Neutrophil (primary cell): ENCODE data around the gene LAPTM4A.

ENCODE experiments used
- H3K27ac ChIP-seq: fragments of 200-600 bp; sonication (generic); 2 replicates; pipeline ENCODE4 v1.5.1; 2016; ENCODE audit warnings: mild to moderate bottlenecking, moderate library complexity
- H3K27me3 ChIP-seq: fragments of 200-600 bp; sonication (generic); 2 replicates; pipeline ENCODE4 v1.6.0; 2016; ENCODE audit warnings: mild to moderate bottlenecking
- H3K36me3 ChIP-seq: fragments of 200-600 bp; sonication (generic); 2 replicates; pipeline ENCODE4 v1.5.1; 2017
- H3K4me1 ChIP-seq, 2 experiments: fragments of 200-600 bp in 1 of 2; sonication (generic) in 1 of 2; 1 replicate in 1 of 2; 2 replicates in 1 of 2; pipeline versions ENCODE4 v1.5.1 to v1.6.1; 2013 to 2016; ENCODE audit warnings: low read depth in 1 of 2, low read length in 1 of 2, mild to moderate bottlenecking in 1 of 2, moderate library complexity in 1 of 2; ENCODE audit not compliant: control insufficient read depth in 1 of 2, insufficient read depth in 1 of 2
- H3K4me3 ChIP-seq, 2 experiments: fragments of 200-600 bp in 1 of 2; sonication (generic) in 1 of 2; 1 replicate in 1 of 2; 2 replicates in 1 of 2; pipeline ENCODE4 v1.5.1; 2013 to 2016; ENCODE audit warnings: low read depth in 1 of 2, low read length in 1 of 2, mild to moderate bottlenecking in 1 of 2, moderate library complexity in 1 of 2
- H3K9me3 ChIP-seq: fragments of 200-600 bp; sonication (generic); 2 replicates; pipeline ENCODE4 v1.5.1; 2016
- TF ChIP-seq, protein P1 (sequence below): fragments of 200-600 bp; sonication (generic); IDR thresholded peaks from 2 replicates; pipeline ENCODE4 v1.5.1; 2016; ENCODE audit warnings: antibody characterized with exemption

The LAPTM4A gene

DNA sequence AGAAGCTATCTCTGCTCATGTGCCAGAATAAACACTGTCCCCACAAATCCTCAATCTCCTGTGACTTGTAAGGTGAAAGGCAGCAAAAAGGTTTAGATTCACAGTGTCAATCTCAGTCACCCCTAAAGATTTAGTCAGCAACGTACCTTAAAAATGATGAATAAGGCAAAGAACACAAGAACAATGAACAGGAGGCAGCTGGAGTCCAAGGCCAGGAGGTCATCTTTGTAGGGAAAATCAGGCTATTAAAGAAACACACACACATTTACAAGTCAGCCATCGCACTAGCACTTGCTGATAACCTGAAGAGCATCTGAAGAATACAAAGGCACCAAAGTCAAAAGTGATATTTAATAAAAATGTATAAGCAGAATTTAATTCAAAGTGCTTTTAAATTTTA, 16.6 kb downstream of the LAPTM4A start:
- H3K9me3 ChIP-seq, result no peaks in the 10 kb centered on the region
- peaks cover 89% of the 10 kb centered on the region for H3K36me3 ChIP-seq
- no peak overlapping the region for H3K27ac ChIP-seq
- TF ChIP-seq, protein P1, sequence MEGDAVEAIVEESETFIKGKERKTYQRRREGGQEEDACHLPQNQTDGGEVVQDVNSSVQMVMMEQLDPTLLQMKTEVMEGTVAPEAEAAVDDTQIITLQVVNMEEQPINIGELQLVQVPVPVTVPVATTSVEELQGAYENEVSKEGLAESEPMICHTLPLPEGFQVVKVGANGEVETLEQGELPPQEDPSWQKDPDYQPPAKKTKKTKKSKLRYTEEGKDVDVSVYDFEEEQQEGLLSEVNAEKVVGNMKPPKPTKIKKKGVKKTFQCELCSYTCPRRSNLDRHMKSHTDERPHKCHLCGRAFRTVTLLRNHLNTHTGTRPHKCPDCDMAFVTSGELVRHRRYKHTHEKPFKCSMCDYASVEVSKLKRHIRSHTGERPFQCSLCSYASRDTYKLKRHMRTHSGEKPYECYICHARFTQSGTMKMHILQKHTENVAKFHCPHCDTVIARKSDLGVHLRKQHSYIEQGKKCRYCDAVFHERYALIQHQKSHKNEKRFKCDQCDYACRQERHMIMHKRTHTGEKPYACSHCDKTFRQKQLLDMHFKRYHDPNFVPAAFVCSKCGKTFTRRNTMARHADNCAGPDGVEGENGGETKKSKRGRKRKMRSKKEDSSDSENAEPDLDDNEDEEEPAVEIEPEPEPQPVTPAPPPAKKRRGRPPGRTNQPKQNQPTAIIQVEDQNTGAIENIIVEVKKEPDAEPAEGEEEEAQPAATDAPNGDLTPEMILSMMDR, result no peak
- no peak overlapping the region for H3K4me3 ChIP-seq
- H3K4me1 ChIP-seq, result peaks cover 0 to 6% of the 10 kb centered on the region in 2 experiments
- no peaks in the 10 kb centered on the region for H3K27me3 ChIP-seq

DNA sequence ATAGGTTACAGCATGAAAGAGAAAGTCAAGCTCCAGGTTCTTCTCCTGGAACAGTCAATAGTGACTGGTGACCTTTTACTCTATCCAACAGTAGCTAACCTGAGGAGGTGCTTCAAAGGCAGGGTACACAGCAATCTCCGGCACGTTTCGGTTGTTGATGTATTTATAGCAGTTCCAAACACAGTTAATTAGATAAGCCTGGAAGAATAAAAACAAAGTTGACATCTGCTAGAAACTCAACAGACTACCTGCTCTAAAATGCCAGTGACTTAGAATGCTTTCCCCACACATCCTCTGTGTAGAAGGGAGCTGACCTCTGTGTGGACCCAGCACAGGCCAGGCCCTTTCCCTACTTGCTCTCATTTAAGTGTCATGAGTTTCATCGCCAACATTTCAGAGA, 17.2 kb downstream of the LAPTM4A start:
- Histone ChIP-seq H3K27ac (no peak overlapping the region), H3K9me3 (no peaks in the 10 kb centered on the region), H3K36me3 (peaks cover 88% of the 10 kb centered on the region), H3K27me3 (no peaks in the 10 kb centered on the region), H3K4me3 (no peak overlapping the region), H3K4me1 (peaks cover 0 to 6% of the 10 kb centered on the region in 2 experiments)
- TF ChIP-seq, protein P1, result no peak

DNA sequence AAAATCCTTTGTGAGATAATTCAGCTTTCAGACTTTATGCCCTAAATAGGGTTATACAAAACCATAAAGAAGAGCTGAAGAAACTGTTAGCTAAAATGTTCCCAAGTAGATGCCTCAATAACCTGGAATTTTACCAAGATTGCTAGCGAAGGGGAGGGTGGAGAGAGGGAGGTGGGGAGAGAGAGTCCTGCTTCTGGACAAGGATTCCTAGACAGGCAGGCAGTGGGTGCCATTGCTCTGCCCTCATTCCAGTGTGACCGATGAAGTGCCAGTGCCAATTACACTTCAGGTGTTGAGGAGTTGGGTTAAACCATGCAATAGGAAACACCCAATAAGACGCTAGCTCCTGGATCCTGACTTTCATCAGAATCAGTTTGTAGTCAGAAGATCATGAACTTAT, 18.1 kb downstream of the LAPTM4A start:
- Histone ChIP-seq H3K4me3 (no peak overlapping the region), H3K36me3 (peaks cover 86% of the 10 kb centered on the region), H3K9me3 (no peaks in the 10 kb centered on the region), H3K4me1 (peaks cover 0 to 6% of the 10 kb centered on the region in 2 experiments), H3K27me3 (no peaks in the 10 kb centered on the region), H3K27ac (no peak overlapping the region)
- TF ChIP-seq, protein P1, result no peak

GRCh38 chr2:20030224-20030623, 21.2 kb downstream of the LAPTM4A start:
- no peaks in the 10 kb centered on the region for H3K4me1 ChIP-seq
- TF ChIP-seq, protein P1, result no peak
- H3K27ac ChIP-seq, result no peak overlapping the region
- H3K36me3 ChIP-seq, result peaks cover 77% of the 10 kb centered on the region
- no peaks in the 10 kb centered on the region for H3K9me3 ChIP-seq
- no peaks in the 10 kb centered on the region for H3K27me3 ChIP-seq
- no peak overlapping the region for H3K4me3 ChIP-seq

GRCh38 chr2:20027705-20028434, 23.6 kb downstream of the LAPTM4A start:
- no peak overlapping the region for H3K27ac ChIP-seq
- no peaks in the 10 kb centered on the region for H3K4me1 ChIP-seq
- TF ChIP-seq, protein P1, result no peak
- H3K9me3 ChIP-seq, result no peaks in the 10 kb centered on the region
- peaks cover 53% of the 10 kb centered on the region for H3K36me3 ChIP-seq
- H3K27me3 ChIP-seq, result no peaks in the 10 kb centered on the region
- H3K4me3 ChIP-seq, result no peak overlapping the region
